ENCODE results near the gene EZH2. TPM values are rescaled to one million over a fixed set of nuclear protein-coding genes. Genes with fewer than 3 reads are reported as not detected.

Gene EZH2
- total RNA-seq, 1 donor from 2014 or later: 19.7 TPM

GRCh38 chr7:148819697-148820360, 64.3 kb downstream of the EZH2 start:
- H3K4me3 ChIP-seq (ENCODE audit: low read depth, low read length): no peak overlapping the region
- TF ChIP-seq CTCF (IDR thresholded peaks at IDR 0.05; ENCODE audit: insufficient read depth, low read length, poor library complexity, severe bottlenecking): no peak
- no peaks in the 10 kb centered on the region for H3K36me3 ChIP-seq (ENCODE audit: control insufficient read depth, insufficient read depth, low read length)
- no peak for DNase-seq (ENCODE audit: low read depth)
- no peaks in the 10 kb centered on the region for H3K27me3 ChIP-seq (ENCODE audit: control insufficient read depth, insufficient read depth, low read length)

- H3K4me3 ChIP-seq (ENCODE audit: low read depth, low read length): no peak overlapping the region
- no peaks in the 10 kb centered on the region for H3K27me3 ChIP-seq (ENCODE audit: control insufficient read depth, insufficient read depth, low read length)
- H3K36me3 ChIP-seq (ENCODE audit: control insufficient read depth, insufficient read depth, low read length): no peaks in the 10 kb centered on the region
- no peak for TF ChIP-seq CTCF (IDR thresholded peaks at IDR 0.05; ENCODE audit: insufficient read depth, low read length, poor library complexity, severe bottlenecking)
- DNase-seq (ENCODE audit: low read depth): no peak
These were observed 68.5 kb downstream of the EZH2 start for GRCh38 chr7:148815612-148816011.

GRCh38 chr7:148814922-148815559, 69.0 kb downstream of the EZH2 start:
- no peaks in the 10 kb centered on the region for H3K27me3 ChIP-seq (ENCODE audit: control insufficient read depth, insufficient read depth, low read length)
- no peak for TF ChIP-seq CTCF (IDR thresholded peaks at IDR 0.05; ENCODE audit: insufficient read depth, low read length, poor library complexity, severe bottlenecking)
- no peak overlapping the region for H3K4me3 ChIP-seq (ENCODE audit: low read depth, low read length)
- no peaks in the 10 kb centered on the region for H3K36me3 ChIP-seq (ENCODE audit: control insufficient read depth, insufficient read depth, low read length)
- no peak for DNase-seq (ENCODE audit: low read depth)

- no peak overlapping the region for H3K4me3 ChIP-seq (ENCODE audit: low read depth, low read length)
- DNase-seq (ENCODE audit: low read depth): no peak
- TF ChIP-seq CTCF (IDR thresholded peaks at IDR 0.05; ENCODE audit: insufficient read depth, low read length, poor library complexity, severe bottlenecking): no peak
- no peaks in the 10 kb centered on the region for H3K36me3 ChIP-seq (ENCODE audit: control insufficient read depth, insufficient read depth, low read length)
- no peaks in the 10 kb centered on the region for H3K27me3 ChIP-seq (ENCODE audit: control insufficient read depth, insufficient read depth, low read length)
These were observed 70.2 kb downstream of the EZH2 start for GRCh38 chr7:148813890-148814289.

GRCh38 chr7:148811892-148812291, 72.2 kb downstream of the EZH2 start:
- Histone ChIP-seq H3K4me3 (ENCODE audit: low read depth, low read length) (no peak overlapping the region), H3K27me3 (ENCODE audit: control insufficient read depth, insufficient read depth, low read length) (no peaks in the 10 kb centered on the region), H3K36me3 (ENCODE audit: control insufficient read depth, insufficient read depth, low read length) (peaks cover 1% of the 10 kb centered on the region)
- DNase-seq (ENCODE audit: low read depth): no peak
- no peak for TF ChIP-seq CTCF (IDR thresholded peaks at IDR 0.05; ENCODE audit: insufficient read depth, low read length, poor library complexity, severe bottlenecking)

GRCh38 chr7:148809856-148810255, 74.2 kb downstream of the EZH2 start:
- H3K4me3 ChIP-seq (ENCODE audit: low read depth, low read length): no peak overlapping the region
- no peak for TF ChIP-seq CTCF (IDR thresholded peaks at IDR 0.05; ENCODE audit: insufficient read depth, low read length, poor library complexity, severe bottlenecking)
- peaks cover 1% of the 10 kb centered on the region for H3K36me3 ChIP-seq (ENCODE audit: control insufficient read depth, insufficient read depth, low read length)
- DNase-seq (ENCODE audit: low read depth): no peak
- no peaks in the 10 kb centered on the region for H3K27me3 ChIP-seq (ENCODE audit: control insufficient read depth, insufficient read depth, low read length)

All from kidney epithelial cell (primary cell).